Neural cell (in vitro differentiated cells): ENCODE data around the gene GUCD1. TPM values are rescaled to one million over a fixed set of nuclear protein-coding genes. Genes with fewer than 3 reads are reported as not detected.

Experiments
- H2AFZ ChIP-seq: fragments of 200-600, 300-800 bp; sonication (generic), shearing (Covaris generic); 2 replicates; pipeline ENCODE4 v1.6.0; 2014; ENCODE audit warnings: low read depth, mild to moderate bottlenecking, antibody characterized with exemption, low read length, moderate library complexity
- H3F3A ChIP-seq: fragments of 200-600 bp; shearing (Covaris generic); 2 replicates; pipeline ENCODE4 v1.6.1; 2016; ENCODE audit warnings: mild to moderate bottlenecking, moderate library complexity, mixed read lengths, antibody characterized with exemption, low read length; ENCODE audit not compliant: insufficient read depth, poor library complexity, severe bottlenecking
- H3K27ac ChIP-seq: fragments of 200-600, 300-800 bp; sonication (generic), shearing (Covaris generic); 2 replicates; pipeline ENCODE4 v1.5.1; 2014; ENCODE audit warnings: mild to moderate bottlenecking, low read length, moderate library complexity
- H3K27me3 ChIP-seq: fragments of 300-800, 200-600 bp; sonication (generic), shearing (Covaris generic); 2 replicates; pipeline ENCODE4 v1.6.0; 2014; ENCODE audit warnings: mild to moderate bottlenecking, low read depth, low read length, moderate library complexity; ENCODE audit not compliant: insufficient read depth
- H3K36me3 ChIP-seq: fragments of 300-800, 200-600 bp; sonication (generic), shearing (Covaris generic); 2 replicates; pipeline ENCODE4 v1.5.1; 2014; ENCODE audit warnings: mild to moderate bottlenecking, antibody characterized with exemption, low read length, moderate library complexity; ENCODE audit not compliant: insufficient read depth
- H3K4me2 ChIP-seq: fragments of 300-800, 200-600 bp; sonication (generic), shearing (Covaris generic); 2 replicates; pipeline ENCODE4 v1.6.0; 2014; ENCODE audit warnings: mild to moderate bottlenecking, low read length
- H3K4me3 ChIP-seq: fragments of 300-800, 200-600 bp; sonication (generic), shearing (Covaris generic); 2 replicates; pipeline ENCODE4 v1.5.1; 2014; ENCODE audit warnings: mild to moderate bottlenecking, low read length, moderate library complexity
- H3K79me2 ChIP-seq: fragments of 200-600 bp; shearing (Covaris generic); replicated peaks from 2 replicates; pipeline ENCODE4 v1.6.0; 2014; ENCODE audit warnings: mild to moderate bottlenecking, low read length, moderate library complexity; ENCODE audit not compliant: insufficient read depth
- H3K9ac ChIP-seq: fragments of 300-800, 200-600 bp; sonication (generic), shearing (Covaris generic); 2 replicates; pipeline ENCODE4 v1.6.1; 2016; ENCODE audit warnings: mild to moderate bottlenecking, low read length, mixed read lengths
- H3K9me2 ChIP-seq: fragments of 200-600 bp; shearing (Covaris generic); 2 replicates; pipeline ENCODE4 v1.6.1; 2016; ENCODE audit warnings: mild to moderate bottlenecking, low read length, mixed read lengths; ENCODE audit not compliant: insufficient read depth
- H3K9me3 ChIP-seq: fragments of 200-600, 300-800 bp; sonication (generic), shearing (Covaris generic); 2 replicates; pipeline ENCODE4 v1.6.1; 2016; ENCODE audit warnings: mild to moderate bottlenecking, mixed run types, low read length, moderate library complexity, mixed read lengths
- H4K20me1 ChIP-seq: fragments of 200-600 bp; shearing (Covaris generic); 2 replicates; pipeline ENCODE4 v1.6.1; 2016; ENCODE audit warnings: mild to moderate bottlenecking, mixed run types; ENCODE audit not compliant: insufficient read depth
- EP300 ChIP-seq: fragments of 450-650 bp; conservative IDR thresholded peaks from 2 replicates; pipeline ENCODE4 v1.6.1; 2014; ENCODE audit warnings: antibody characterized with exemption, mild to moderate bottlenecking, moderate library complexity; ENCODE audit not compliant: poor library complexity, severe bottlenecking
- EZH2 ChIP-seq: fragments of 200-600, 300-800 bp; shearing (Covaris generic), sonication (generic); IDR thresholded peaks from 2 replicates; pipeline ENCODE4 v1.6.1; 2014; ENCODE audit warnings: antibody characterized with exemption, low read length, borderline replicate concordance, mild to moderate bottlenecking; ENCODE audit not compliant: insufficient read depth, poor library complexity, severe bottlenecking
- MXI1 ChIP-seq: fragments of 450-650 bp; conservative IDR thresholded peaks from 2 replicates; pipeline ENCODE4 v1.6.1; 2014; ENCODE audit warnings: antibody characterized with exemption, mild to moderate bottlenecking; ENCODE audit not compliant: poor library complexity, severe bottlenecking
- POLR2AphosphoS5 ChIP-seq: IDR thresholded peaks from 2 replicates; pipeline ENCODE4 v1.6.1; 2012
- RAD21 ChIP-seq: fragments of 450-650 bp; conservative IDR thresholded peaks from 2 replicates; pipeline ENCODE4 v1.6.1; 2014; ENCODE audit warnings: antibody characterized with exemption, mild to moderate bottlenecking, moderate library complexity
- REST ChIP-seq: IDR thresholded peaks from 2 replicates; pipeline ENCODE4 v1.6.1; 2012; ENCODE audit warnings: borderline replicate concordance
- SMC3 ChIP-seq: fragments of 450-650 bp; conservative IDR thresholded peaks from 2 replicates; pipeline ENCODE4 v1.6.1; 2014; ENCODE audit warnings: antibody characterized with exemption, mild to moderate bottlenecking, moderate library complexity; ENCODE audit not compliant: poor library complexity
- TAF1 ChIP-seq: IDR thresholded peaks from 2 replicates; pipeline ENCODE4 v1.6.1; 2012; ENCODE audit warnings: low read depth
- polyA plus RNA-seq: library from polyadenylated mRNA; depleted of rRNA; stranded (reverse); fragments of >200 nt; gene quantifications from 2 replicates; pipeline ENCODE4 v1.2.3, GENCODE V29; 2014
- TF ChIP-seq, protein P1 (sequence below): fragments of 450-650 bp; IDR thresholded peaks from 2 replicates; pipeline ENCODE4 v1.5.1; 2014; ENCODE audit warnings: antibody characterized with exemption, mild to moderate bottlenecking, moderate library complexity; ENCODE audit not compliant: poor library complexity, severe bottlenecking

GUCD1 gene
- polyA plus RNA-seq, 1 donor from 2014 or later, result 32.6 TPM

GRCh38 chr22:24563246-24563645 lies 8.3 kb upstream of the GUCD1 start:
- Histone ChIP-seq H3K9me2 (no peaks in the 10 kb centered on the region), H3K79me2 (peaks cover 44% of the 10 kb centered on the region), H2AFZ (no peak overlapping the region), H4K20me1 (no peaks in the 10 kb centered on the region), H3K4me3 (no peak overlapping the region), H3K27ac (no peak overlapping the region), H3F3A (no peaks in the 10 kb centered on the region), H3K9ac (no peak overlapping the region), H3K36me3 (peaks cover 2% of the 10 kb centered on the region), H3K4me2 (no peak overlapping the region), H3K9me3 (no peaks in the 10 kb centered on the region), H3K27me3 (no peaks in the 10 kb centered on the region)
- TF ChIP-seq EZH2, result no peak
- TF ChIP-seq POLR2AphosphoS5, result no peak
- TF ChIP-seq RAD21, result no peak
- no peak for TF ChIP-seq REST
- no peak for TF ChIP-seq EP300
- no peak for TF ChIP-seq SMC3

- Histone ChIP-seq H3K27me3 (no peaks in the 10 kb centered on the region), H2AFZ (no peak overlapping the region), H3K9me3 (no peaks in the 10 kb centered on the region), H3K79me2 (peaks cover 60% of the 10 kb centered on the region), H3K9ac (no peak overlapping the region), H3F3A (no peaks in the 10 kb centered on the region), H4K20me1 (no peaks in the 10 kb centered on the region), H3K9me2 (no peaks in the 10 kb centered on the region), H3K4me3 (no peak overlapping the region), H3K4me2 (no peak overlapping the region), H3K36me3 (peaks cover 6% of the 10 kb centered on the region), H3K27ac (no peak overlapping the region)
- no peak for TF ChIP-seq TAF1
- TF ChIP-seq RAD21, result no peak
- no peak for TF ChIP-seq REST
- no peak for TF ChIP-seq SMC3
- TF ChIP-seq EP300, result no peak
- TF ChIP-seq POLR2AphosphoS5, result no peak
- no peak for TF ChIP-seq EZH2
- TF ChIP-seq MXI1, result no peak
- TF ChIP-seq, protein P1, sequence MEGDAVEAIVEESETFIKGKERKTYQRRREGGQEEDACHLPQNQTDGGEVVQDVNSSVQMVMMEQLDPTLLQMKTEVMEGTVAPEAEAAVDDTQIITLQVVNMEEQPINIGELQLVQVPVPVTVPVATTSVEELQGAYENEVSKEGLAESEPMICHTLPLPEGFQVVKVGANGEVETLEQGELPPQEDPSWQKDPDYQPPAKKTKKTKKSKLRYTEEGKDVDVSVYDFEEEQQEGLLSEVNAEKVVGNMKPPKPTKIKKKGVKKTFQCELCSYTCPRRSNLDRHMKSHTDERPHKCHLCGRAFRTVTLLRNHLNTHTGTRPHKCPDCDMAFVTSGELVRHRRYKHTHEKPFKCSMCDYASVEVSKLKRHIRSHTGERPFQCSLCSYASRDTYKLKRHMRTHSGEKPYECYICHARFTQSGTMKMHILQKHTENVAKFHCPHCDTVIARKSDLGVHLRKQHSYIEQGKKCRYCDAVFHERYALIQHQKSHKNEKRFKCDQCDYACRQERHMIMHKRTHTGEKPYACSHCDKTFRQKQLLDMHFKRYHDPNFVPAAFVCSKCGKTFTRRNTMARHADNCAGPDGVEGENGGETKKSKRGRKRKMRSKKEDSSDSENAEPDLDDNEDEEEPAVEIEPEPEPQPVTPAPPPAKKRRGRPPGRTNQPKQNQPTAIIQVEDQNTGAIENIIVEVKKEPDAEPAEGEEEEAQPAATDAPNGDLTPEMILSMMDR, result no peak
These were observed 4.5 kb upstream of the GUCD1 start for GRCh38 chr22:24559471-24559870.
